GM12864 (cell line): ENCODE data around the gene LCE1C.

Source experiments
- DNase-seq: peaks from one replicate; pipeline ENCODE4 v3.0.0-alpha.2; 2011; ENCODE audit warnings: low read depth
- H3K4me3 ChIP-seq: 2 replicates; pipeline ENCODE4 v1.5.1; 2011; ENCODE audit warnings: mild to moderate bottlenecking, low read depth, low read length, control low read depth
- TF ChIP-seq, protein P1 (sequence below): IDR thresholded peaks from 2 replicates; pipeline ENCODE4 v1.5.1; 2011; ENCODE audit warnings: low read depth, mild to moderate bottlenecking, moderate library complexity, low read length, control low read depth, inconsistent platforms; ENCODE audit errors: missing control alignments

Gene LCE1C

GRCh38 chr1:152783095-152783494 is 23.4 kb downstream of the LCE1C start:
- TF ChIP-seq, protein P1, sequence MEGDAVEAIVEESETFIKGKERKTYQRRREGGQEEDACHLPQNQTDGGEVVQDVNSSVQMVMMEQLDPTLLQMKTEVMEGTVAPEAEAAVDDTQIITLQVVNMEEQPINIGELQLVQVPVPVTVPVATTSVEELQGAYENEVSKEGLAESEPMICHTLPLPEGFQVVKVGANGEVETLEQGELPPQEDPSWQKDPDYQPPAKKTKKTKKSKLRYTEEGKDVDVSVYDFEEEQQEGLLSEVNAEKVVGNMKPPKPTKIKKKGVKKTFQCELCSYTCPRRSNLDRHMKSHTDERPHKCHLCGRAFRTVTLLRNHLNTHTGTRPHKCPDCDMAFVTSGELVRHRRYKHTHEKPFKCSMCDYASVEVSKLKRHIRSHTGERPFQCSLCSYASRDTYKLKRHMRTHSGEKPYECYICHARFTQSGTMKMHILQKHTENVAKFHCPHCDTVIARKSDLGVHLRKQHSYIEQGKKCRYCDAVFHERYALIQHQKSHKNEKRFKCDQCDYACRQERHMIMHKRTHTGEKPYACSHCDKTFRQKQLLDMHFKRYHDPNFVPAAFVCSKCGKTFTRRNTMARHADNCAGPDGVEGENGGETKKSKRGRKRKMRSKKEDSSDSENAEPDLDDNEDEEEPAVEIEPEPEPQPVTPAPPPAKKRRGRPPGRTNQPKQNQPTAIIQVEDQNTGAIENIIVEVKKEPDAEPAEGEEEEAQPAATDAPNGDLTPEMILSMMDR: no peak
- H3K4me3 ChIP-seq: no peak overlapping the region
- DNase-seq: no peak

DNA sequence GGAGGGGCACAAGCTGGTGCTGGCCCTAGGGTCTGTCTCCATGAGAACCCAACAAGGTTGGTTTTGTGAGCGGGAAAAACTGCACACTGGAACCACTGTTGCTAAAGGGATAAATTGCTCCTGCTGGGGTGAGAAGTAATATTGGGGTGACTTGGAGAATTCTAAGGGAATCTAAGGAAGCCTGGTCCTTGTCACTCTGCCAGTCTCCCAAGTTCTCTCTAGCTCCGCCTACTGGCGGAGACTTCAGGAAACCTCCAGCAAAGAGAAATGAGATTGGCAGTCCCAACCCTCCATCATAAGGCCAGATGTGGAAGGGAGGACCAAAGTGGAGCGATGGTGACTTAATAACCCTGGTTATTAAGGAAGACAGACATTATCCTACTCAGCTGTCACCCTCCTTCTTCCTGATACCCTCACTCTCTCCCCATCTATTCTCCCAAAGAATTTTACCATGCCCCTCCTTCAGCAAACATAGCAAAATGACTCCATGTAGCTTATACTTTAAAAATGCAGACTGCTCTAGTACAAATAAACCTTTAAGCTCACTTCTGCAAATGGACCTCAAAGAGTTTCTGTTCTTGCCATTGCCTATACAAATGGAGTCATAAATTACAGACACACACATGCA is 28.8 kb downstream of the LCE1C start:
- TF ChIP-seq, protein P1: peak; percentile 77
- no peak overlapping the region for H3K4me3 ChIP-seq
- no peak for DNase-seq

DNA sequence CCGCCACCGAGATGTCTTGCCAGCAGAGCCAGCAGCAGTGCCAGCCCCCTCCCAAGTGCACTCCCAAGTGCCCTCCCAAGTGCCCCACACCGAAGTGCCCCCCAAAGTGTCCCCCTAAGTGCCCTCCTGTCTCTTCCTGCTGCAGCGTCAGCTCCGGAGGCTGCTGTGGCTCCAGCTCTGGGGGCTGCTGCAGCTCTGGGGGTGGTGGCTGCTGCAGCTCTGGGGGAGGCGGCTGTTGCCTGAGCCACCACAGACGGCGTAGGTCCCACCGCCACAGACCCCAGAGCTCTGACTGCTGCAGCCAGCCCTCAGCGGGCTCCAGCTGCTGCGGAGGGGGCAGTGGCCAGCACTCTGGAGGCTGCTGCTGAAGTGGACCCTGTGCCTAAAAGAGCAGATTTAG is 30.1 kb downstream of the LCE1C start:
- no peak overlapping the region for H3K4me3 ChIP-seq
- DNase-seq: no peak
- TF ChIP-seq, protein P1: no peak

GRCh38 chr1:152774875-152775274 is 31.6 kb downstream of the LCE1C start, which contains the start of gene LCE1F:
Gene LCE1F, plus strand, starts transcription at chr1:152775140. Its CDS starts 1,232 bp downstream, at chr1:152776372.
- no peak within 1 kb of the TSS for H3K4me3 ChIP-seq
- no peak for DNase-seq

GRCh38 chr1:152770411-152770810 is 36.0 kb downstream of the LCE1C start:
- DNase-seq: no peak
- no peak overlapping the region for H3K4me3 ChIP-seq
- TF ChIP-seq, protein P1: no peak

More at GRCh38 chr1:152774875-152775274, 31.6 kb downstream of the LCE1C start, which contains the start of gene LCE1F:
- TF ChIP-seq, protein P1: peak; percentile 25

DNA sequence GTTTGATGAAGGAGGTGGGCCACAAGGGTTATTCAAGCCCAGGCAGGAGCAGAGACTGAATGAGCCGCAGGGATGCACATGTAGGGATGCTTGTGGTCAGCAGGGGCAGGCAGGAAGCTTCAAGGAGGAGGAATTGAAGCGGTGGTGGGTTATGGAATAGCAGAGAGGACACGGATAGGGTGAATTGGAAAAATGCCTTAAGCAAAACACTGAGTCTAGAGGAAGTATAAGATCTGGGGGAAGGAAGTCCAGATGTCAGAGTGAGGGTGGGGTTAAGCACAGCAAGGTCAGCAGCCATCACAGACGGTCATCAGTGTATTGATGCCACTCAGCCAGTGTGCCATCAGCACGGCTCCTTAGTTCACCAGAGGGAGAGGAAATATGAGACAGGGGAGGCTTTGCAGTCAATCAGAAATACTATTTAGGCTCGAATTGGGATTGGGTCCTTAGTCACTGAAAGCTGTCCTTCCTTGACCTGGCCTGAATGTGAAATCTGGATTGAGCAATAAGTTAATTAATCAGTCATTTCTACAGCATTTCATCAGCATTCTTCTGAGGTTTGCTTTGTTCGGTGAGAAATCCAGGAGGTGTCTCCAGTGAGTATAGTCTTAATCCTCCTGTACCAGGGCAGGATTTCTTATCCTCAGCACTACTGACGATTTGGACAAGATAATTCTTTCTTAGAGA is 37.5 kb downstream of the LCE1C start:
- H3K4me3 ChIP-seq: no peak overlapping the region
- no peak for DNase-seq
- TF ChIP-seq, protein P1: no peak

DNA sequence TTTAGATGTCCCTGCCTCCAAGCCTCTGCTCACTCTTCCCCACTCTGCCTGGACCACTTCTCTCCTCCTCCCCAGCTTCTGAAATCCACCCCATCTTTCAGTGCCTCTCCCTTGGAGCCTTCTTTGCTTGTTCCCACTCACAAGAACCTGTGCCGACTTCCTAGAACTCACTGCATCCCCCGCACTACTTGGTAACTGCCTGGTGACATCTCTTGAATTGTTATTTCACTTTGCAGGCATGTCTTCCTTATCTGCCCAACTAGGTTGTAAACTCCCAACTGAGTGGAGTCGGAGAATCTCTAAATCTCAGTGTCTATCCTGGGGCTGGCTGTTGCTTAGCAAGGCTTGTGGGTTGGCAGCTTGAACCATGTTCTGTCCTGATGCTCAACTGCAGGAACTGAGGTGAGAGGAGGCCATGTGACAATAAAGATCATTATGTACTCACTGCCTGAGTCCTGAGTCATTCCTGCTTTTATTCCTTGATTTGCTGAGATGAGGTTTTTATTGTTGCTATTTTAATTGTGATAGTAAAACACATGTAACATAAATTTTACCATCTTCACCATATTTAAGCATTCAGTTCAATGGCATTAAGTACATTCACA is 44.7 kb downstream of the LCE1C start:
- TF ChIP-seq, protein P1: no peak
- no peak for DNase-seq
- no peak overlapping the region for H3K4me3 ChIP-seq
